IMR-90 (cell line): Measurements from ENCODE around the gene EREG.

Source experiments
- FOS ChIP-seq: fragments of 150-350 bp; IDR thresholded peaks from 2 replicates; pipeline ENCODE4 v1.6.1; 2016; ENCODE audit warnings: low read depth, low read length
- SMC3 ChIP-seq: fragments of 150-350 bp; IDR thresholded peaks from 2 replicates; pipeline ENCODE4 v1.6.1; 2016; ENCODE audit warnings: low read depth, mild to moderate bottlenecking, antibody characterized with exemption, low read length, moderate library complexity
- TF ChIP-seq, protein P1 (sequence below): conservative IDR thresholded peaks from 2 replicates; pipeline ENCODE4 v1.5.1; 2012; ENCODE audit warnings: mild to moderate bottlenecking, low read depth, low read length, improper control_type of control experiment

DNA sequence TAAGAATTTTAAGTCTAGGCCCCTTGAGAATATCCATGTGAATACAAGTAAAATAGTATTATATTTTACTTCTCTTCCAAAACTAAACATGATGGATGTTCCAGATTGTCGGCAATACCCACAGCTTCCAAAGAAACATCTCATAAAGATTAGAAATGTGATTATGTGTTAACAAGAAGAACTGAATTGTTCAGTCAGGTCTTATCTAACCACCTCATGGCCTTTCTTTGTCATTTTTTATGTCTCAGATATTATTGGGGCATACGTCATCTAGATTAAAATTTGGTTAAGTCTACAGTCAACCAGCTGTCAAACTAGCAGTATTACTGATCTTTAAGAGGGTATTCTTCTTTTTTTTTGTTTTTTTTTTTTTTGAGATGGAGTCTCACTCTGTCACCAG, 46.7 kb upstream of the EREG start:
- TF ChIP-seq, protein P1, sequence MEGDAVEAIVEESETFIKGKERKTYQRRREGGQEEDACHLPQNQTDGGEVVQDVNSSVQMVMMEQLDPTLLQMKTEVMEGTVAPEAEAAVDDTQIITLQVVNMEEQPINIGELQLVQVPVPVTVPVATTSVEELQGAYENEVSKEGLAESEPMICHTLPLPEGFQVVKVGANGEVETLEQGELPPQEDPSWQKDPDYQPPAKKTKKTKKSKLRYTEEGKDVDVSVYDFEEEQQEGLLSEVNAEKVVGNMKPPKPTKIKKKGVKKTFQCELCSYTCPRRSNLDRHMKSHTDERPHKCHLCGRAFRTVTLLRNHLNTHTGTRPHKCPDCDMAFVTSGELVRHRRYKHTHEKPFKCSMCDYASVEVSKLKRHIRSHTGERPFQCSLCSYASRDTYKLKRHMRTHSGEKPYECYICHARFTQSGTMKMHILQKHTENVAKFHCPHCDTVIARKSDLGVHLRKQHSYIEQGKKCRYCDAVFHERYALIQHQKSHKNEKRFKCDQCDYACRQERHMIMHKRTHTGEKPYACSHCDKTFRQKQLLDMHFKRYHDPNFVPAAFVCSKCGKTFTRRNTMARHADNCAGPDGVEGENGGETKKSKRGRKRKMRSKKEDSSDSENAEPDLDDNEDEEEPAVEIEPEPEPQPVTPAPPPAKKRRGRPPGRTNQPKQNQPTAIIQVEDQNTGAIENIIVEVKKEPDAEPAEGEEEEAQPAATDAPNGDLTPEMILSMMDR, result no peak
- TF ChIP-seq FOS (no peak), SMC3 (no peak)
